Mesendoderm (in vitro differentiated cells): ENCODE measurements around the gene METAP1.

Experiments
- DNase-seq: peaks from one replicate; pipeline ENCODE4 v3.0.0; 2013
- H2AK5ac ChIP-seq: 2 replicates; pipeline ENCODE4 v1.6.1; 2013; ENCODE audit warnings: low read length, inconsistent platforms
- H2BK120ac ChIP-seq: 2 replicates; pipeline ENCODE4 v1.6.1; 2013; ENCODE audit warnings: low read depth, mild to moderate bottlenecking, low read length, moderate library complexity, mixed read lengths
- H2BK15ac ChIP-seq: replicated peaks from 2 replicates; pipeline ENCODE4 v1.6.1; 2013; ENCODE audit warnings: low read depth, mild to moderate bottlenecking, moderate library complexity
- H2BK5ac ChIP-seq: 2 replicates; pipeline ENCODE4 v1.6.1; 2013; ENCODE audit warnings: low read length, inconsistent platforms
- H3K18ac ChIP-seq: 2 replicates; pipeline ENCODE4 v1.6.1; 2013; ENCODE audit warnings: mild to moderate bottlenecking, low read length, mixed read lengths
- H3K23ac ChIP-seq: one replicate; pipeline ENCODE4 v1.6.1; 2013; ENCODE audit warnings: low read length
- H3K27ac ChIP-seq: 2 replicates; pipeline ENCODE4 v1.5.1; 2013; ENCODE audit warnings: low read depth, mild to moderate bottlenecking, inconsistent platforms, low read length, moderate library complexity
- H3K27me3 ChIP-seq: 2 replicates; pipeline ENCODE4 v1.6.1; 2013; ENCODE audit warnings: low read length, control low read depth, mild to moderate bottlenecking, inconsistent platforms; ENCODE audit not compliant: insufficient read depth, poor library complexity
- H3K36me3 ChIP-seq: 2 replicates; pipeline ENCODE4 v1.6.1; 2013; ENCODE audit warnings: low read length, inconsistent platforms; ENCODE audit not compliant: control insufficient read depth, insufficient read depth
- H3K4ac ChIP-seq: one replicate; pipeline ENCODE4 v1.6.1; 2013; ENCODE audit warnings: low read depth, mild to moderate bottlenecking, low read length, moderate library complexity
- H3K4me1 ChIP-seq: 2 replicates; pipeline ENCODE4 v1.6.1; 2013; ENCODE audit warnings: low read depth, low read length, inconsistent platforms; ENCODE audit not compliant: control insufficient read depth
- H3K4me2 ChIP-seq: 2 replicates; pipeline ENCODE4 v1.6.1; 2013; ENCODE audit warnings: low read length
- H3K4me3 ChIP-seq: 2 replicates; pipeline ENCODE4 v1.5.1; 2013; ENCODE audit warnings: mild to moderate bottlenecking, low read length
- H3K56ac ChIP-seq: one replicate; pipeline ENCODE4 v1.6.1; 2013; ENCODE audit warnings: low read length
- H3K79me1 ChIP-seq: 2 replicates; pipeline ENCODE4 v1.6.1; 2013; ENCODE audit warnings: low read length, inconsistent platforms
- H3K79me2 ChIP-seq: 2 replicates; pipeline ENCODE4 v1.6.1; 2013; ENCODE audit warnings: mild to moderate bottlenecking, low read length; ENCODE audit not compliant: control insufficient read depth, insufficient read depth
- H3K9ac ChIP-seq: 2 replicates; pipeline ENCODE4 v1.6.1; 2013; ENCODE audit warnings: low read length, inconsistent platforms
- H4K5ac ChIP-seq: one replicate; pipeline ENCODE4 v1.6.1; 2013; ENCODE audit warnings: low read length
- H4K8ac ChIP-seq: one replicate; pipeline ENCODE4 v1.6.1; 2013; ENCODE audit warnings: low read depth, mild to moderate bottlenecking, control low read depth, low read length, moderate library complexity
- WGBS: extraction: QIAGEN DNeasy Blood & Tissue Kit; methylation state at CpG from one replicate; pipeline ENCODE4 v1.1.7; 2013; ENCODE audit warnings: low lambda C conversion rate, missing lambda C conversion rate; ENCODE audit not compliant: insufficient coverage; ENCODE audit errors: extremely low coverage; 5-methylcytosine and 5-hydroxymethylcytosine counted together

Gene METAP1

GRCh38 chr4:98967786-98968329, 27.7 kb upstream of the METAP1 start:
- Histone ChIP-seq H3K18ac (no peak overlapping the region), H3K4me1 (no peaks in the 10 kb centered on the region), H3K4me2 (no peak overlapping the region), H3K27me3 (no peaks in the 10 kb centered on the region), H3K36me3 (no peaks in the 10 kb centered on the region), H2BK15ac (no peak overlapping the region), H3K27ac (no peak overlapping the region), H4K5ac (no peak overlapping the region), H4K8ac (no peak overlapping the region), H3K4me3 (no peak overlapping the region), H3K23ac (no peak overlapping the region), H2BK5ac (no peak overlapping the region), H3K9ac (no peak overlapping the region), H2AK5ac (no peak overlapping the region), H3K4ac (no peak overlapping the region), H3K56ac (no peak overlapping the region), H3K79me1 (no peaks in the 10 kb centered on the region), H3K79me2 (no peaks in the 10 kb centered on the region), H2BK120ac (no peak overlapping the region)
- no peak for DNase-seq
- WGBS, result no CpG with 5 or more reads among the region's 3 CpGs

- Histone ChIP-seq H2BK5ac (no peak overlapping the region), H3K4me2 (no peak overlapping the region), H3K79me1 (no peaks in the 10 kb centered on the region), H3K56ac (no peak overlapping the region), H2AK5ac (no peak overlapping the region), H3K36me3 (no peaks in the 10 kb centered on the region), H3K18ac (no peak overlapping the region), H4K5ac (no peak overlapping the region), H3K27ac (no peak overlapping the region), H3K4me1 (no peaks in the 10 kb centered on the region), H2BK120ac (no peak overlapping the region), H2BK15ac (no peak overlapping the region), H3K9ac (no peak overlapping the region), H3K23ac (no peak overlapping the region), H4K8ac (no peak overlapping the region), H3K27me3 (no peaks in the 10 kb centered on the region), H3K79me2 (no peaks in the 10 kb centered on the region), H3K4me3 (no peak overlapping the region), H3K4ac (no peak overlapping the region)
- no peak for DNase-seq
- WGBS, result no CpG with 5 or more reads among the region's 1 CpG
These were observed 25.4 kb upstream of the METAP1 start for GRCh38 chr4:98969878-98970785.

DNA sequence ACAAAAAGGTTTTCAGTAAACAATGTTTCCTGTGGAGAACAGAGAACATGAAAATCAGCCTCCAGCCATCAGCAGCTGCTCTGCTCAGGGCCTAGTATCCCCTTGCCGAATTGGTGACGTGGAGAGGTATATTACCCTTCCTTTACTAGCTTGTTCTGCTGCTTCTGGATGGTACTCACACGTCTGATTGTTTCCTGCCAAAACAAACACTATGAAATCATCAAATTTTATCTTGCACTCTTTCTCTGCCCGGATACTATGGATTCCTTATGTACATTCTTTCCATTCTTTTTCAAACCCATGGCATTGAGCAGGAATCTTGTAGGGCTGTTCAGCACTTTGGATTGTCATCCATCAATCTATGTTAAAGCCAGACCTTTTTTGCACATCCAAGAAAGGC, 18.8 kb upstream of the METAP1 start:
- WGBS, result no CpG with 5 or more reads among the region's 4 CpGs
- H2BK15ac ChIP-seq, result no peak overlapping the region
- H2BK120ac ChIP-seq, result no peak overlapping the region
- no peak overlapping the region for H3K9ac ChIP-seq
- no peak overlapping the region for H3K18ac ChIP-seq
- no peak for DNase-seq
- H3K27me3 ChIP-seq, result no peaks in the 10 kb centered on the region
- no peaks in the 10 kb centered on the region for H3K36me3 ChIP-seq
- H3K79me2 ChIP-seq, result no peaks in the 10 kb centered on the region
- no peak overlapping the region for H3K27ac ChIP-seq
- no peak overlapping the region for H2AK5ac ChIP-seq
- no peak overlapping the region for H2BK5ac ChIP-seq
- H3K79me1 ChIP-seq, result no peaks in the 10 kb centered on the region
- H3K4me1 ChIP-seq, result no peaks in the 10 kb centered on the region
- H4K5ac ChIP-seq, result no peak overlapping the region
- H4K8ac ChIP-seq, result no peak overlapping the region
- no peak overlapping the region for H3K4me2 ChIP-seq
- H3K4me3 ChIP-seq, result no peak overlapping the region
- H3K56ac ChIP-seq, result no peak overlapping the region
- no peak overlapping the region for H3K4ac ChIP-seq
- no peak overlapping the region for H3K23ac ChIP-seq

DNA sequence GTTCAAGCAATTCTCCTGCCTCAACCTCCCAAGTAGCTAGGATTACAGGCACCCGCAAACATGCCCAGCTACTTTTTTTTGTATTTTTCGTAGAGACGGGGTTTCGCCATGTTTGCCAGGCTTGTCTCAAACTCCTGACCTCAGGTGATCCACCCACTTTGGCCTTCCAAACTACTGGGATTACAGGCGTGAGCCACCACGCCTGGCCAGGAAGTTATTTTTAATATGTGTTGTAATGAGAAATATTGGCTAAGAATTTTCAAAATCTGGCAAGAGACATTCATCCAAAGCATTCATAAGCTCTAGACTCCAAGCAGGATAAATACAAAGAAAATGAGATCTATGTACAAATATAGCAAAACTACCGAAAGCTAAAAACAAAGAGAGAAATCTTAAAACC, 18.0 kb upstream of the METAP1 start:
- H3K79me1 ChIP-seq, result no peaks in the 10 kb centered on the region

GRCh38 chr4:98987720-98988119, 7.8 kb upstream of the METAP1 start:
- no peak for DNase-seq
- Histone ChIP-seq H3K18ac (no peak overlapping the region), H4K8ac (no peak overlapping the region), H3K27me3 (no peaks in the 10 kb centered on the region), H3K4me2 (no peak overlapping the region), H2BK15ac (no peak overlapping the region), H3K27ac (no peak overlapping the region), H3K4ac (no peak overlapping the region), H3K79me1 (no peaks in the 10 kb centered on the region), H3K79me2 (no peaks in the 10 kb centered on the region), H2AK5ac (no peak overlapping the region), H3K9ac (no peak overlapping the region), H3K23ac (no peak overlapping the region), H2BK5ac (no peak overlapping the region), H3K4me1 (no peaks in the 10 kb centered on the region), H4K5ac (no peak overlapping the region), H3K36me3 (no peaks in the 10 kb centered on the region), H3K4me3 (no peak overlapping the region), H2BK120ac (no peak overlapping the region), H3K56ac (no peak overlapping the region)
- no CpG with 5 or more reads among the region's 2 CpGs for WGBS

More for the DNA sequence above, 18.0 kb upstream of the METAP1 start:
- H4K8ac ChIP-seq, result no peak overlapping the region
- no peak overlapping the region for H3K9ac ChIP-seq
- no peak overlapping the region for H2AK5ac ChIP-seq
- no peak overlapping the region for H3K4me2 ChIP-seq
- H4K5ac ChIP-seq, result no peak overlapping the region
- H3K56ac ChIP-seq, result no peak overlapping the region
- no peak for DNase-seq
- H3K27ac ChIP-seq, result no peak overlapping the region
- WGBS, result no CpG with 5 or more reads among the region's 7 CpGs
- H3K4ac ChIP-seq, result no peak overlapping the region
- H3K36me3 ChIP-seq, result no peaks in the 10 kb centered on the region
- no peak overlapping the region for H3K18ac ChIP-seq
- H2BK120ac ChIP-seq, result no peak overlapping the region
- H3K79me2 ChIP-seq, result no peaks in the 10 kb centered on the region
- H3K27me3 ChIP-seq, result no peaks in the 10 kb centered on the region
- no peak overlapping the region for H3K23ac ChIP-seq
- H3K4me3 ChIP-seq, result no peak overlapping the region
- no peaks in the 10 kb centered on the region for H3K4me1 ChIP-seq
- H2BK5ac ChIP-seq, result no peak overlapping the region
- H2BK15ac ChIP-seq, result no peak overlapping the region
